Transverse colon (tissue), 4 donors: ENCODE measurements around the gene GPBP1. TPM values are rescaled to one million over a fixed set of nuclear protein-coding genes. Genes with fewer than 3 reads are reported as not detected.

ENCODE experiments used
- DNase-seq: peaks from one replicate; pipeline ENCODE4 v3.0.0-alpha.2; 2019
- H3K27ac ChIP-seq, 4 donors: fragments of 200-600 bp; sonication (generic); 2 replicates each; pipeline ENCODE4 v1.5.1; 2016 to 2018; ENCODE audit warnings: inconsistent platforms in 4 of 4
- H3K27me3 ChIP-seq: fragments of 200-600 bp; sonication (generic); 2 replicates; pipeline ENCODE4 v1.5.1; 2017; ENCODE audit warnings: inconsistent platforms
- H3K36me3 ChIP-seq, 4 donors: fragments of 200-600 bp; sonication (generic); 2 replicates each; pipeline ENCODE4 v1.5.1; 2017 to 2019; ENCODE audit warnings: inconsistent platforms in 4 of 4
- H3K4me1 ChIP-seq, 4 donors: fragments of 200-600 bp; sonication (generic); 2 replicates each; pipeline ENCODE4 v1.5.1; 2017 to 2020; ENCODE audit warnings: inconsistent platforms in 4 of 4
- H3K4me3 ChIP-seq, 4 donors: fragments of 200-600 bp; sonication (generic); 1 replicate in 1 of 4; 2 replicates in 3 of 4; pipeline versions ENCODE4 v1.5.1 to v1.6.1; 2017 to 2019; ENCODE audit warnings: inconsistent platforms in 4 of 4
- H3K9me3 ChIP-seq, 2 donors: fragments of 200-600 bp; sonication (generic); 2 replicates each; pipeline ENCODE4 v1.5.1; 2017 to 2019; ENCODE audit warnings: inconsistent platforms in 2 of 2
- EP300 ChIP-seq: sonication (generic); formaldehyde crosslinking; IDR thresholded peaks from one replicate; pipeline ENCODE4 v1.6.1; 2017; ENCODE audit warnings: antibody characterized with exemption, low read depth
- POLR2A ChIP-seq: fragments of 450-650 bp; IDR thresholded peaks from one replicate; pipeline ENCODE4 v1.6.1; 2016; ENCODE audit warnings: antibody characterized with exemption, mild to moderate bottlenecking, moderate library complexity
- POLR2AphosphoS5 ChIP-seq, 3 donors: sonication (generic); formaldehyde crosslinking; IDR thresholded peaks; one replicate each; pipeline ENCODE4 v1.6.1; 2016; ENCODE audit warnings: antibody characterized with exemption in 3 of 3
- WGBS, 2 donors: methylation state at CpG; one replicate each; pipeline ENCODE4 v1.1.5; 2018; ENCODE audit warnings: low coverage in 1 of 2; 5-methylcytosine and 5-hydroxymethylcytosine counted together
- in situ Hi-C, 4 donors: fragments of 200-750 bp; cut with MboI; loops; one replicate each; pipeline versions ENCODE4 v1.15.0 to v1.15.1; 2017; ENCODE audit warnings: low sequenced_read_pairs in 3 of 4, low pct_ligation_motif_present in 1 of 4, low pct_unique_long_range_greater_than_20kb in 1 of 4
- intact Hi-C: fragments of 100-400 bp; cut with DNase I; formaldehyde crosslinking; loops from one replicate; pipeline ENCODE4 v1.15.1; 2023; ENCODE audit warnings: low total_unique reads
- total RNA-seq, 4 donors: library from RNA; depleted of rRNA; stranded (reverse); fragments of >200 nt; gene quantifications; one replicate each; pipeline ENCODE4 v1.1.0, GENCODE V29; 2016
- TF ChIP-seq, protein P1 (sequence below), 5 experiments: fragments of 200-600 bp in 3 of 5; fragments of 450-650 bp in 2 of 5; sonication (generic) in 3 of 5; IDR thresholded peaks; 1 replicate in 2 of 5; 2 replicates in 3 of 5; pipeline ENCODE4 v1.5.1; 2016 to 2017; ENCODE audit warnings: antibody characterized with exemption in 5 of 5, inconsistent platforms in 3 of 5, mild to moderate bottlenecking in 2 of 5, moderate library complexity in 1 of 5

The GPBP1 gene
- total RNA-seq, 4 donors from 2014 or later = 36.7 to 95.1 (median 75.6) TPM

DNA sequence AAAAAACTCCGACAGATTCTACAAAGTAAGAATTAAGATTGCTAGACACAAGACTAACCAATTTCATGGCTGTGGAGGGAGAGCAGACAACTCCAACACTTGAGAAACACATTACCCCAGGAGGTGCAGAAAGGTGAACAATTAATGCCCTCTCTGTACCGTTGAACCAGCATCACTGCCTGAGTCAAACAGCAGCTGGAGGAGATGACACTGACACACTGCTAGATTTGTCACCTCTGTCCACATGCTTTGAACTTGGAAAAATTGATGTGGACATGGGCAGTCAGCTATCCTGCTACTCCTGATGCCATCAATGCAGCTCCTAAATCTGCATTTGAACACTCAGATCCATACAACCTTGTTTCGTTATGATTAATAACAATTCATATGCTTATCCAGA is 51.7 kb downstream of the GPBP1 start:
- intact Hi-C loops (loop anchor here (10.0 kb wide), 1 partner anchor 1211 kb away; no protein-coding TSS in a partner anchor), in situ Hi-C loops (loop anchor here in 1 of 4 donors (10.0 kb wide), 1 partner anchor 321 kb away; the partner anchor contains the start of gene SETD9)
- no peak overlapping the region for H3K4me3 ChIP-seq
- DNase-seq = no peak
- WGBS, 2 donors = 74 to 90% methylated on average over 2 to 3 of the region's 3 CpGs
- H3K27ac ChIP-seq = no peak overlapping the region
- TF ChIP-seq POLR2AphosphoS5 (IDR thresholded peaks at IDR 0.05) = no peak
- TF ChIP-seq EP300 = no peak
- no peak for TF ChIP-seq POLR2A
- TF ChIP-seq, protein P1, sequence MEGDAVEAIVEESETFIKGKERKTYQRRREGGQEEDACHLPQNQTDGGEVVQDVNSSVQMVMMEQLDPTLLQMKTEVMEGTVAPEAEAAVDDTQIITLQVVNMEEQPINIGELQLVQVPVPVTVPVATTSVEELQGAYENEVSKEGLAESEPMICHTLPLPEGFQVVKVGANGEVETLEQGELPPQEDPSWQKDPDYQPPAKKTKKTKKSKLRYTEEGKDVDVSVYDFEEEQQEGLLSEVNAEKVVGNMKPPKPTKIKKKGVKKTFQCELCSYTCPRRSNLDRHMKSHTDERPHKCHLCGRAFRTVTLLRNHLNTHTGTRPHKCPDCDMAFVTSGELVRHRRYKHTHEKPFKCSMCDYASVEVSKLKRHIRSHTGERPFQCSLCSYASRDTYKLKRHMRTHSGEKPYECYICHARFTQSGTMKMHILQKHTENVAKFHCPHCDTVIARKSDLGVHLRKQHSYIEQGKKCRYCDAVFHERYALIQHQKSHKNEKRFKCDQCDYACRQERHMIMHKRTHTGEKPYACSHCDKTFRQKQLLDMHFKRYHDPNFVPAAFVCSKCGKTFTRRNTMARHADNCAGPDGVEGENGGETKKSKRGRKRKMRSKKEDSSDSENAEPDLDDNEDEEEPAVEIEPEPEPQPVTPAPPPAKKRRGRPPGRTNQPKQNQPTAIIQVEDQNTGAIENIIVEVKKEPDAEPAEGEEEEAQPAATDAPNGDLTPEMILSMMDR (IDR thresholded peaks at IDR 0.05) = no peak
- no peaks in the 10 kb centered on the region for H3K27me3 ChIP-seq
- no peaks in the 10 kb centered on the region for H3K9me3 ChIP-seq
- peaks cover 2 to 3% (median 3%) of the 10 kb centered on the region in 4 donors for H3K4me1 ChIP-seq
- peaks cover 0 to under 1% (median 0%) of the 10 kb centered on the region in 4 donors for H3K36me3 ChIP-seq

DNA sequence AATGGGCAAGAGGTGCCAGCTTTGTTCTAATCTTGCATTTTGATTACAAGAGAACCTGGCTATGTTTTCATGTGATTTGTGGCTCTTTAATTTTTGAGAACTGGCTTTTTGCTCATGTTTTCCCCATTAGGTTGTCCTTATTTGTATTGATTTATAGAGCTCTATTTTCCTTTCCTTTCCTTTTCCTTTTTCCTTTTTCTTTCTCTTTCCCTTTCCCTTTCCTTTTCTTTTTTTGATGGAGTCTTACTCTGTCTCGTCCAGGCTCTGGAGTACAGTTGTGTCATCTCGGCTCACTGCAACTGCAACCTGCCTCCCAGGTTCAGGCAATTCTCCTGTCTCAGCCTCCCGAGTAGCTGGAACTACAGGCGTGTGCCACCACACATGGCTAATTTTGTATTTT is 55.5 kb downstream of the GPBP1 start:
- Histone ChIP-seq H3K4me3 (no peak overlapping the region), H3K9me3 (no peaks in the 10 kb centered on the region), H3K27ac (no peak overlapping the region), H3K4me1 (peaks cover 0 to 10% (median 4%) of the 10 kb centered on the region in 4 donors), H3K27me3 (no peaks in the 10 kb centered on the region), H3K36me3 (peaks cover 0 to 17% (median 7%) of the 10 kb centered on the region in 4 donors)
- in situ Hi-C loops (loop anchor here in 1 of 4 donors (10.0 kb wide), 1 partner anchor 325 kb away; the partner anchor contains the start of gene SETD9), intact Hi-C loops (loop anchor here (10.0 kb wide), 1 partner anchor 1215 kb away; no protein-coding TSS in a partner anchor)
- WGBS, 2 donors = 91 to 92% methylated on average over 4 of the region's 4 CpGs
- TF ChIP-seq, protein P1 (IDR thresholded peaks at IDR 0.05) = no peak
- TF ChIP-seq POLR2A (no peak), EP300 (no peak), POLR2AphosphoS5 (IDR thresholded peaks at IDR 0.05) (no peak)
- DNase-seq = no peak

DNA sequence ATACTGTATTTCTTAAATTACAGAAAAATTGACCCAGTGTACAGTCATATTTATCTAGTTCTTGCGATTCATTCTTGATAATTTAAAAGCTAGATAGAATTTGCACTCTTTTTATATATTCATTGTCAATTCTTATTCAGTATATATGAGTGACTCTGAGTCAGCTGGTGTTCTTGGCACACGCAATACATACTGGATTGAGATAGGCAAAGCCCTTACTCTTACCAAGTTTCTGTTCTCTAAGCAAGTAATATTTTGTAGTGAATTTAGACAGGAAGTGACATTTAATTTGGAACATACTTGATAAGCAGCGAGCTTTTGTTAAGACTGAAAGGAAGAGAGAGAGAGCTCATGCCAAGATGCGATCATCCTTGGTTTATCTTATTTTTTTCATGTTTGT is 57.7 kb downstream of the GPBP1 start:
- intact Hi-C loops (no loop called here), in situ Hi-C loops (no loop called here)
- TF ChIP-seq EP300 (no peak), POLR2AphosphoS5 (IDR thresholded peaks at IDR 0.05) (no peak), POLR2A (no peak)
- TF ChIP-seq, protein P1 (IDR thresholded peaks at IDR 0.05) = no peak
- Histone ChIP-seq H3K27ac (no peak overlapping the region), H3K4me1 (peaks cover 0 to 10% (median 4%) of the 10 kb centered on the region in 4 donors), H3K36me3 (peaks cover 0 to 22% (median 9%) of the 10 kb centered on the region in 4 donors), H3K9me3 (no peaks in the 10 kb centered on the region), H3K27me3 (no peaks in the 10 kb centered on the region), H3K4me3 (no peak overlapping the region)
- WGBS, 2 donors = 87 to 88% methylated on average over 3 to 4 of the region's 4 CpGs
- DNase-seq = no peak

DNA sequence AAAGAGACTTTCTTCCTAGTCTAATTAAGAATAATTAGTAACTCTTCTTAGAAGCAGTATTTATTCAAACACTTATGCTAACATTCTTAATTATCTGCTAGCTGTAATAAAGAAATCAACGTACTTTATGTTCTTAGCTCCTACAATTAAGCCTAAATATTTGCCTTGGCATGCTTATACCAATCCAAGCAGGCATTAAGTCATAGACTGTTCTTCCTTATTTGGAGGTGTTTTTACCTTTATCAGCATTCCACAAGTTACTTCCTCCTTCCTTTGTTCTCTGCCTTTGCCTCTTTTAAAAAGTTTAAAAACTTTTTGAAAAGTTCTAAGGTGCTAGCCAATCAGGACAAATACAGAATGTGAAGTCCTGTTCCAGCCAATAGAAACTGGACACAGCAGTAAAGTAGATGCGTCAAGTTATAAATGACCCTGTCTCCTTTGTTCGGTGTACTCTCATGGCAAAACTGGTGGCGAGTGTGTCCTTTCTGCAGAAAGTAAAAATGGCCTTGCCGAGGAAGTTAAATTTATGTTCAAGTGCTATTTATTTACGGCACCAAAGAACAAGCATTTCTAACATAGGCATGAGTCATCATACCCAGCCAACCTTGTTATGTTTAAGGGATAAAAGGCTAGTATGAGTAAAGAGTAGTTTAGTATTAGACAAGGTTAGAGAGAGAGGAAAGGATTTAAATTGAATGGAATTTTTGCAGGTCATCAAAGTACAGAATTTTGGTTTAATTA is 58.6 kb downstream of the GPBP1 start:
- no peak for DNase-seq
- WGBS, 2 donors = 57 to 85% methylated on average over 6 of the region's 6 CpGs
- TF ChIP-seq EP300 = no peak
- TF ChIP-seq, protein P1 (IDR thresholded peaks at IDR 0.05) = no peak
- TF ChIP-seq POLR2A = no peak
- TF ChIP-seq POLR2AphosphoS5 (IDR thresholded peaks at IDR 0.05) = no peak
- Histone ChIP-seq H3K9me3 (no peaks in the 10 kb centered on the region), H3K4me1 (peaks cover 0 to 10% (median 4%) of the 10 kb centered on the region in 4 donors), H3K36me3 (peaks cover 0 to 24% (median 10%) of the 10 kb centered on the region in 4 donors), H3K4me3 (no peak overlapping the region), H3K27ac (peak overlapping the region in 1 of 4 donors; percentile 10), H3K27me3 (no peaks in the 10 kb centered on the region)
- in situ Hi-C loops (no loop called here), intact Hi-C loops (no loop called here)
